Skeletal muscle tissue (tissue), 4 donors: Measurements from ENCODE around the gene C10orf88. TPM values are rescaled to one million over a fixed set of nuclear protein-coding genes. Genes with fewer than 3 reads are reported as not detected.

Source experiments
- H3K27ac ChIP-seq: one replicate; pipeline ENCODE4 v1.7.0; 2013; ENCODE audit warnings: mild to moderate bottlenecking, low read depth, low read length, inconsistent platforms
- H3K27me3 ChIP-seq, 3 donors: one replicate each; pipeline ENCODE4 v1.7.0; 2013; ENCODE audit warnings: low read length in 3 of 3; ENCODE audit not compliant: control insufficient read depth in 3 of 3, insufficient read depth in 3 of 3
- H3K36me3 ChIP-seq, 3 donors: one replicate each; pipeline ENCODE4 v1.7.0; 2013; ENCODE audit warnings: low read length in 3 of 3; ENCODE audit not compliant: control insufficient read depth in 3 of 3, insufficient read depth in 3 of 3
- H3K4me1 ChIP-seq, 3 donors: one replicate each; pipeline ENCODE4 v1.7.0; 2013; ENCODE audit warnings: low read length in 3 of 3, mild to moderate bottlenecking in 3 of 3; ENCODE audit not compliant: control insufficient read depth in 3 of 3, insufficient read depth in 3 of 3
- H3K4me3 ChIP-seq, 3 donors: one replicate each; pipeline ENCODE4 v1.7.0; 2013; ENCODE audit warnings: low read length in 3 of 3
- H3K9ac ChIP-seq, 3 donors: one replicate each; pipeline ENCODE4 v1.7.0; 2013; ENCODE audit warnings: low read length in 3 of 3, mild to moderate bottlenecking in 3 of 3, moderate library complexity in 2 of 3, low read depth in 1 of 3
- H3K9me3 ChIP-seq, 3 donors: one replicate each; pipeline ENCODE4 v1.7.0; 2013; ENCODE audit warnings: low read length in 3 of 3; ENCODE audit not compliant: control insufficient read depth in 3 of 3
- total RNA-seq: library from RNA; depleted of rRNA; stranded (reverse); fragments of >200 nt; gene quantifications from one replicate; pipeline ENCODE4 v1.2.3, GENCODE V29; 2014
- donor health status: Osteomylitis.

C10orf88 gene
- total RNA-seq, 1 donor from 2014 or later: 12.5 TPM

GRCh38 chr10:122992031-122992585, 38.1 kb upstream of the C10orf88 start:
- Histone ChIP-seq H3K36me3 (peaks cover 9 to 37% (median 29%) of the 10 kb centered on the region in 3 donors), H3K4me3 (no peak overlapping the region), H3K4me1 (no peaks in the 10 kb centered on the region), H3K9ac (no peak overlapping the region), H3K27me3 (no peaks in the 10 kb centered on the region), H3K9me3 (no peaks in the 10 kb centered on the region), H3K27ac (no peak overlapping the region)

DNA sequence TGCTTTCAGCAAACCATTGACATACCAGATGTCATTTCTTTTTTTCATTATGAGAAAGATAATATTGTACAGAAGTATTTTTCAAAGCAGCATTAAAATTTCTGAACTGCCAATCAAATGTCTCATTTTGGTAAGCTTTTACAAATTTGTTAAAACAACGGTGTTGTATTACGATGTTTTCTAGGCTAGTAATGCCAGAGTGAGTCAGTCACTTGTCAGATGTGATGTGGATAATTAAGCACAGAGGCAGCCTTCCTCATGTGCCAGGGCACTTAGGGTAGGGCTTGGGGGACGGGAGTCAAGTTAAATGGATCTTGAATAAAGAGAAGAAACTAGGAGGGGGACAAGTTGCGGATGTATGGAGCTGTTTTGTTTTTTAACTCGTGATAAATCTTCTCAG, 36.3 kb upstream of the C10orf88 start:
- H3K36me3 ChIP-seq: peaks cover 9 to 24% (median 19%) of the 10 kb centered on the region in 3 donors
- no peak overlapping the region for H3K27ac ChIP-seq
- H3K4me1 ChIP-seq: no peaks in the 10 kb centered on the region
- no peak overlapping the region for H3K9ac ChIP-seq
- H3K4me3 ChIP-seq: no peak overlapping the region
- no peaks in the 10 kb centered on the region for H3K9me3 ChIP-seq
- H3K27me3 ChIP-seq: no peaks in the 10 kb centered on the region

GRCh38 chr10:122988501-122988900, 34.5 kb upstream of the C10orf88 start:
- Histone ChIP-seq H3K4me3 (no peak overlapping the region), H3K27ac (no peak overlapping the region), H3K27me3 (no peaks in the 10 kb centered on the region), H3K9me3 (no peaks in the 10 kb centered on the region), H3K9ac (no peak overlapping the region), H3K4me1 (no peaks in the 10 kb centered on the region), H3K36me3 (peaks cover 0 to 7% (median 3%) of the 10 kb centered on the region in 3 donors)

DNA sequence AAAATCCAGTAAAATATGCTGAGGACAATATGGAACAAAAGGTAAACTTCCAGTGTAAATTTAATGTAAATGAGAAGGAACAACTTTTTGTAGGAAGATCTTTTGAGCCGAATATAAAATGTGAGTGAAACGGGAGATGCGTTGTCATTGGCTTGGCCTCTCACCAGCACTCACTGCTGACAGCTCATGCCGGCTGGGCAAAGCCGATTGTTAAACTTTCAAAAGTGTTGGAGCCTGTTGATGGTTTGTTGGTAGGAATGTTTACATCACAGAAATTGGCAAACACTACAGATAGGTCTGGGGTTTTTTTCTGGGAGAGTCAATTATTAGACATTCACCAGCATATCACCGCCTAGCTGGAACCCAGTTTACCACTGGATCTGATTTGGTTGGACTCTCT, 32.3 kb upstream of the C10orf88 start:
- H3K9ac ChIP-seq: no peak overlapping the region
- H3K9me3 ChIP-seq: no peaks in the 10 kb centered on the region
- H3K4me1 ChIP-seq: no peaks in the 10 kb centered on the region
- no peaks in the 10 kb centered on the region for H3K27me3 ChIP-seq
- peaks cover 0 to 2% (median 0%) of the 10 kb centered on the region in 3 donors for H3K36me3 ChIP-seq
- H3K27ac ChIP-seq: no peak overlapping the region
- H3K4me3 ChIP-seq: no peak overlapping the region

DNA sequence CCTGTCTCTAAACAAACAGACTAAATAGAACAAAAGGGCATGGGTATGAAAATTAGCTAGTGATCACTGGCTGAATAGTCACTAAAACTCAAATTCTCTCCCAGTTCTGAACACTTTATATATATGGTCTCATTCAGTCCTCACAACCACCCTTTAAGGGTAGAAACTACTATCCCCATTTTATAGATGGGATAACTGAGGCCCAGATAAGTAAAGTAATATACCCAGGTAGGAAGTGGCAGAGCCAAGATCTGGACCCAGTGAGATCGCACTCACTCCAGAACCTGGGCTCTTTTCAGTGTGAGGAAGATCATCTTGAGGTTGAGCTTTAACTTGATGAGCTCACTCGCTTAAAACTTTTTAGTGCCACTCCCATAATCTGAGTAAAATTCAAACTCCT, 30.7 kb upstream of the C10orf88 start:
- no peak overlapping the region for H3K4me3 ChIP-seq
- no peak overlapping the region for H3K9ac ChIP-seq
- H3K36me3 ChIP-seq: no peaks in the 10 kb centered on the region
- no peaks in the 10 kb centered on the region for H3K9me3 ChIP-seq
- no peak overlapping the region for H3K27ac ChIP-seq
- no peaks in the 10 kb centered on the region for H3K27me3 ChIP-seq
- peaks cover 4 to 7% (median 4%) of the 10 kb centered on the region in 3 donors for H3K4me1 ChIP-seq

DNA sequence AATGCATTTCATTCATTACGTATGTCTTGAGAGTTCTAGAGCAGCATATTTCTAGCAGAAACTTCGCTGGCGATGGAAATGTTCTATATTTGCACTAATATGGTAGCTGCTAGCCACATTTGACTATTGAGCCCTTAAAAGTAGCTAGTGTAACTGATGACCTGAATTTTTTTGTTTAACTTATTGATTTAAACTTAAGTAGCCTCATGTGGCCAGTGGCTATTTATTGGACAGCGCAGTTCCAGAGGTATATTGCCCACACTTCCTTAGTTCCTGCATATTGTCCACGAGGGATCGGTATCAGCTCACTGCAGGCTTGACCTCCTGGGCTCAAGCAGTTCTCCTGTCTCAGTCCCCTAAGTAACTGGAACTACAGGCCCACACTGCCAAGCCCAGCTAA, 29.9 kb upstream of the C10orf88 start:
- peaks cover 6 to 9% (median 7%) of the 10 kb centered on the region in 3 donors for H3K4me1 ChIP-seq
- H3K4me3 ChIP-seq: no peak overlapping the region
- H3K9ac ChIP-seq: no peak overlapping the region
- H3K9me3 ChIP-seq: no peaks in the 10 kb centered on the region
- H3K27ac ChIP-seq: no peak overlapping the region
- no peaks in the 10 kb centered on the region for H3K27me3 ChIP-seq
- H3K36me3 ChIP-seq: no peaks in the 10 kb centered on the region

DNA sequence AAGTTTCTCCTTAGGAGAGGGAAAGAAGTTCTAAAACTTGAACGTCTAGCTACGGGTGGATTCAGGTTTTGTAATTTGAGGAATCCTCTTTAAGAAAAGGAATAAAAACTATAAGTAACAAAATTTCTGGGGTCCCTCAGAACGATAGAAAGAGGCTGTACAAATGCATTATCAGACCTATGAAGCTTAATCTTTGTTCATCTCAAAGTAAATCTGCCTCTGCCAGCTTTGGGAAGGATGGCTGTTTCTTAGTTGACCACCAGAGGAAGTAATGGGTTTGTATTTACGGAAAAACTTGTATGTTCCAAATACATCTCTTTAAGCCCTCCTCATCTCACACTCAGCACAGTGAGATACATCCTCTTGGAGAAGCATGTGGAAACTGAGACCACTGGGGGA, 27.0 kb upstream of the C10orf88 start:
- H3K27me3 ChIP-seq: no peaks in the 10 kb centered on the region
- peak overlapping the region; percentile 86 for H3K27ac ChIP-seq
- H3K9me3 ChIP-seq: no peaks in the 10 kb centered on the region
- H3K4me3 ChIP-seq: peak overlapping the region; percentile 81 to 93 (median 92)
- H3K36me3 ChIP-seq: no peaks in the 10 kb centered on the region
- H3K4me1 ChIP-seq: peaks cover 6 to 9% (median 7%) of the 10 kb centered on the region in 3 donors
- peak overlapping the region in 1 of 3 donors; percentile 41 for H3K9ac ChIP-seq

DNA sequence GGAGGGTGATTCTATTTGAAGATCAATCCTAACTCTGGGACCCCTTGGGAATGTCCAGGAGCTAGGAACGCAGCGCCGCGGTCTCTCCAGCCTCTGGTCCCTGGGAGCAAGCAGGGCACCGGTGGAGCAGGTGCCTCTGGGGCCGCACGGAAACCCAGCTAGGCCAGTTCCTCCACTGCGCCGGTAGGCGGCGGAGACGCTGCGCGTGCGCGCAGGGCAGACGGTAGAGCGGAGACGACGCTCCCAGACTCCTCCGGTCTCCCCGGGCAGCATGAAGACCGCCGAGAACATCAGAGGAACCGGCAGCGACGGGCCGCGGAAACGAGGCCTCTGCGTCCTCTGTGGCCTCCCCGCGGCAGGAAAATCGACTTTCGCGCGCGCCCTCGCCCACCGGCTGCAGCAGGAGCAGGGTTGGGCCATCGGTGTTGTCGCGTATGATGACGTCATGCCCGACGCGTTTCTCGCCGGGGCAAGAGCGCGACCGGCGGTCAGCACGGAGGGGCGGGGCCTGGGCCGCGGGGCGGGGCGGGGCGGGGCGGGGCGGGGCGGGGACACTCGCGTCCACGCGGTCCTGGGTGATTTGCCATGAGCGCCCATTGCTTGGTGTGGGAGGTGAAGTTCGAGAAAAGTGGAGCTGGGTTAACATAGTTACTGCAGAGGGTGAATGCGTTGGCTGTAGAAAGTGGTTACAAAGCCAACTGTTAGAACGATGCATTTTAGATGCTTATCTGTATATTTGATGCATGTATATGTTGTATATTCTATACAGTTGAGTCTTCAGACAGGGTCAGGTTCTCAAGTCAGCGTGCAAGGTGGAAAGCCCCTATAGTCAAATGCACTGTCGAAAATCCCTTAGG, 26.4 kb upstream of the C10orf88 start, which contains the start of gene PSTK:
Gene PSTK, plus strand, starts transcription at position 193 of the 857 bp plus-strand sequence. Its CDS starts 79 bp downstream, at position 272.
- Histone ChIP-seq H3K27ac (peak within 1 kb of the TSS; percentile 86), H3K9me3 (no peaks in the 10 kb centered on the region), H3K36me3 (no peaks in the 10 kb centered on the region), H3K9ac (peak within 1 kb of the TSS; percentile 84 to 94 (median 92)), H3K4me1 (peaks cover 6 to 9% (median 7%) of the 10 kb centered on the region in 3 donors), H3K27me3 (no peaks in the 10 kb centered on the region), H3K4me3 (peak within 1 kb of the TSS; percentile 81 to 93 (median 92))

- Histone ChIP-seq H3K36me3 (no peaks in the 10 kb centered on the region), H3K9ac (no peak overlapping the region), H3K4me3 (no peak overlapping the region), H3K27me3 (no peaks in the 10 kb centered on the region), H3K27ac (no peak overlapping the region), H3K4me1 (peaks cover under 1 to 1% (median under 1%) of the 10 kb centered on the region in 3 donors), H3K9me3 (no peaks in the 10 kb centered on the region)
These were observed 20.6 kb upstream of the C10orf88 start for GRCh38 chr10:122974543-122975064.

- Histone ChIP-seq H3K9me3 (no peaks in the 10 kb centered on the region), H3K9ac (no peak overlapping the region), H3K27ac (no peak overlapping the region), H3K27me3 (no peaks in the 10 kb centered on the region), H3K36me3 (no peaks in the 10 kb centered on the region), H3K4me1 (no peaks in the 10 kb centered on the region), H3K4me3 (no peak overlapping the region)
These were observed 20.0 kb upstream of the C10orf88 start for GRCh38 chr10:122974023-122974422.
